Fibroblast of skin of scalp (primary cell): ENCODE data around the gene PTTG1IP2.

ENCODE experiments used
- DNase-seq: peaks from one replicate; pipeline ENCODE4 v3.0.0-alpha.2; 2013

The PTTG1IP2 gene

GRCh38 chr7:90483251-90483650, 13.8 kb downstream of the PTTG1IP2 start:
- DNase-seq, result no peak

GRCh38 chr7:90484706-90485105, 15.3 kb downstream of the PTTG1IP2 start:
- no peak for DNase-seq

GRCh38 chr7:90485734-90486316, 16.4 kb downstream of the PTTG1IP2 start:
- DNase-seq, result no peak

GRCh38 chr7:90487808-90488207, 18.4 kb downstream of the PTTG1IP2 start:
- no peak for DNase-seq

GRCh38 chr7:90488220-90488619, 18.8 kb downstream of the PTTG1IP2 start:
- no peak for DNase-seq

GRCh38 chr7:90492250-90492649, 22.8 kb downstream of the PTTG1IP2 start:
- no peak for DNase-seq

- no peak for DNase-seq
These were observed 25.8 kb downstream of the PTTG1IP2 start for GRCh38 chr7:90495241-90495640.

- DNase-seq, result no peak
These were observed 33.1 kb downstream of the PTTG1IP2 start for GRCh38 chr7:90502539-90502938.

GRCh38 chr7:90503367-90503766, 33.9 kb downstream of the PTTG1IP2 start:
- no peak for DNase-seq

GRCh38 chr7:90507692-90508091, 38.3 kb downstream of the PTTG1IP2 start:
- no peak for DNase-seq

GRCh38 chr7:90511776-90512175, 42.3 kb downstream of the PTTG1IP2 start:
- DNase-seq, result no peak

GRCh38 chr7:90512821-90513254, 43.4 kb downstream of the PTTG1IP2 start:
- no peak for DNase-seq

GRCh38 chr7:90516257-90516656, 46.8 kb downstream of the PTTG1IP2 start:
- DNase-seq, result no peak

GRCh38 chr7:90518630-90519029, 49.2 kb downstream of the PTTG1IP2 start:
- no peak for DNase-seq

GRCh38 chr7:90520484-90520883, 51.0 kb downstream of the PTTG1IP2 start:
- DNase-seq, result no peak

GRCh38 chr7:90530263-90530662, 60.8 kb downstream of the PTTG1IP2 start:
- peak; percentile 18 for DNase-seq

- DNase-seq, result no peak
These were observed 62.9 kb downstream of the PTTG1IP2 start for GRCh38 chr7:90532231-90532929.

GRCh38 chr7:90536449-90536848, 67.0 kb downstream of the PTTG1IP2 start:
- no peak for DNase-seq

- no peak for DNase-seq
These were observed 69.0 kb downstream of the PTTG1IP2 start for GRCh38 chr7:90538405-90538804.

- no peak for DNase-seq
These were observed 71.0 kb downstream of the PTTG1IP2 start for GRCh38 chr7:90540406-90540805.

GRCh38 chr7:90551036-90551435, 81.6 kb downstream of the PTTG1IP2 start:
- DNase-seq, result no peak

- peak; percentile 20 for DNase-seq
These were observed 83.1 kb downstream of the PTTG1IP2 start for GRCh38 chr7:90552521-90552920.

GRCh38 chr7:90560730-90561129, 91.3 kb downstream of the PTTG1IP2 start:
- DNase-seq, result peak; percentile 23
